ENCODE results near the gene SHB.

Gene SHB

GRCh38 chr9:38081356-38082108, 12.5 kb upstream of the SHB start:
- no peaks in the 10 kb centered on the region for H3K9me3 ChIP-seq (ENCODE audit: control insufficient read depth, insufficient read depth, low read depth, low read length)
- no peaks in the 10 kb centered on the region for H3K4me1 ChIP-seq (ENCODE audit: control insufficient read depth, insufficient read depth, low read length)
- H3K27ac ChIP-seq (ENCODE audit: extremely low read depth, low read depth, low read length) = no peak overlapping the region
- H3K36me3 ChIP-seq (ENCODE audit: control insufficient read depth in 2 of 2, insufficient read depth in 1 of 2, low read length in 2 of 2) = no peaks in the 10 kb centered on the region
- ChIA-PET CTCF (interaction anchor here (0.6 to 1.6 kb wide), 2 partner anchors 11 to 253 kb away, joined by 3 to 4 read pairs; no protein-coding TSS in a partner anchor), POLR2A (no interaction called here)
- TF ChIP-seq, protein P1, sequence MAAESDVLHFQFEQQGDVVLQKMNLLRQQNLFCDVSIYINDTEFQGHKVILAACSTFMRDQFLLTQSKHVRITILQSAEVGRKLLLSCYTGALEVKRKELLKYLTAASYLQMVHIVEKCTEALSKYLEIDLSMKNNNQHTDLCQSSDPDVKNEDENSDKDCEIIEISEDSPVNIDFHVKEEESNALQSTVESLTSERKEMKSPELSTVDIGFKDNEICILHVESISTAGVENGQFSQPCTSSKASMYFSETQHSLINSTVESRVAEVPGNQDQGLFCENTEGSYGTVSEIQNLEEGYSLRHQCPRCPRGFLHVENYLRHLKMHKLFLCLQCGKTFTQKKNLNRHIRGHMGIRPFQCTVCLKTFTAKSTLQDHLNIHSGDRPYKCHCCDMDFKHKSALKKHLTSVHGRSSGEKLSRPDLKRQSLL (tag by site-specific recombination; IDR thresholded peaks at IDR 0.05) = no peak
- TF ChIP-seq SP2 (tag by site-specific recombination; IDR thresholded peaks at IDR 0.05) (no peak), ZFP37 (tag by site-specific recombination; IDR thresholded peaks at IDR 0.05) (no peak), ZEB2 (tag by site-specific recombination; IDR thresholded peaks at IDR 0.05) (no peak), ZNF600 (tag by site-specific recombination; IDR thresholded peaks at IDR 0.05) (no peak), ZBTB21 (tag by site-specific recombination; IDR thresholded peaks at IDR 0.05) (no peak), ZSCAN16 (tag by site-specific recombination; IDR thresholded peaks at IDR 0.05) (no peak), ZNF211 (tag by site-specific recombination; IDR thresholded peaks at IDR 0.05; ENCODE audit: low read depth) (no peak), ZIC2 (tag by site-specific recombination; IDR thresholded peaks at IDR 0.05) (no peak)
- TF ChIP-seq, protein P2, sequence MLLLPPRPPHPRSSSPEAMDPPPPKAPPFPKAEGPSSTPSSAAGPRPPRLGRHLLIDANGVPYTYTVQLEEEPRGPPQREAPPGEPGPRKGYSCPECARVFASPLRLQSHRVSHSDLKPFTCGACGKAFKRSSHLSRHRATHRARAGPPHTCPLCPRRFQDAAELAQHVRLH (tag by site-specific recombination; IDR thresholded peaks at IDR 0.05) = no peak
- TF ChIP-seq, protein P3, sequence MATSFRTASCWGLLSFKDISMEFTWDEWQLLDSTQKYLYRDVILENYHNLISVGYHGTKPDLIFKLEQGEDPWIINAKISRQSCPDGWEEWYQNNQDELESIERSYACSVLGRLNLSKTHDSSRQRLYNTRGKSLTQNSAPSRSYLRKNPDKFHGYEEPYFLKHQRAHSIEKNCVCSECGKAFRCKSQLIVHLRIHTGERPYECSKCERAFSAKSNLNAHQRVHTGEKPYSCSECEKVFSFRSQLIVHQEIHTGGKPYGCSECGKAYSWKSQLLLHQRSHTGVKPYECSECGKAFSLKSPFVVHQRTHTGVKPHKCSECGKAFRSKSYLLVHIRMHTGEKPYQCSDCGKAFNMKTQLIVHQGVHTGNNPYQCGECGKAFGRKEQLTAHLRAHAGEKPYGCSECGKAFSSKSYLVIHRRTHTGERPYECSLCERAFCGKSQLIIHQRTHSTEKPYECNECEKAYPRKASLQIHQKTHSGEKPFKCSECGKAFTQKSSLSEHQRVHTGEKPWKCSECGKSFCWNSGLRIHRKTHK (tag by site-specific recombination; IDR thresholded peaks at IDR 0.05) = no peak
- no peak overlapping the region for H3K4me3 ChIP-seq (ENCODE audit: low read depth, low read length)

DNA sequence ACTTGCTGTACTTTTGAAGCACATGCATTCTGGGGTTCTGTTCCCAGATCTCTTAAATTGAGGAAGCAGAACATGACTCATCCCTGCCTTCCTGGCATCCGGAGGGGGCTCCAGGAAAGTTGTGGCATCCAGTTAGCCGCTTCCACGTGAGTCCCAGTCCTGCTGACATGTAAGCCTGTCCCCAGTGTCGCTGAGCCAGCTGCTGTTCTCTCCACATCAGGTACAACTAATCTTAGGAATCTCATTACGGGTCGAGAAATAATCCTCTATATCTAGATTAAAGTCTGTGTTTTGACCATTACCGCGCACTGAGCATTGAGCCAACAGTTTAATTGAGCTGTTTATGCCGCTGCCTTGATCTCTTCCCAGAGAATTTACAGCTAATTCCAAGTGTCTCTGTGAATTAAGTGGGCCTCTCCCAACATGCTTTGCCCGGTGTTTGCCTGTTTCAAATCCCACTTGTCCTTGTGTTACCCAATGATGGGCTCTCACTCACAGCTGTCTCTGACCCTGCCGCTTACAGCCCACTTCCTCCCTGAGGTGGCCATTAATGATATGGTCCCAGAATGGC, 10.5 kb upstream of the SHB start:
- Histone ChIP-seq H3K36me3 (ENCODE audit: control insufficient read depth in 2 of 2, insufficient read depth in 1 of 2, low read length in 2 of 2) (no peaks in the 10 kb centered on the region), H3K27ac (ENCODE audit: extremely low read depth, low read depth, low read length) (no peak overlapping the region), H3K9me3 (ENCODE audit: control insufficient read depth, insufficient read depth, low read depth, low read length) (no peaks in the 10 kb centered on the region), H3K4me3 (ENCODE audit: low read depth, low read length) (no peak overlapping the region), H3K4me1 (ENCODE audit: control insufficient read depth, insufficient read depth, low read length) (no peaks in the 10 kb centered on the region)
- POLR2A ChIA-PET = interaction anchor here (0.6 to 1.6 kb wide), 3 partner anchors 12 to 163 kb away, joined by 3 to 4 read pairs (median 4); no protein-coding TSS in a partner anchor
- CTCF ChIA-PET = interaction anchor here (0.7 to 2.3 kb wide), 5 partner anchors 8 to 185 kb away, joined by 3 to 19 read pairs (median 5); no protein-coding TSS in a partner anchor
- TF ChIP-seq ZNF221 (tag by site-specific recombination; IDR thresholded peaks at IDR 0.05; ENCODE audit: borderline replicate concordance) (no peak), ZSCAN23 (tag by site-specific recombination; IDR thresholded peaks at IDR 0.05) (no peak), ZNF561 (tag by site-specific recombination; IDR thresholded peaks at IDR 0.05; ENCODE audit: borderline replicate concordance) (no peak), PRDM2 (tag by site-specific recombination; IDR thresholded peaks at IDR 0.05; ENCODE audit: borderline replicate concordance) (no peak), ZNF530 (tag by site-specific recombination; IDR thresholded peaks at IDR 0.05; ENCODE audit: low read depth) (no peak), MEIS1 (CRISPR knock-in tag; IDR thresholded peaks at IDR 0.05; ENCODE audit: borderline replicate concordance) (no peak), ZBTB20 (tag by site-specific recombination; IDR thresholded peaks at IDR 0.05) (no peak), KLF9 (tag by site-specific recombination; IDR thresholded peaks at IDR 0.05; ENCODE audit: low read depth) (no peak), ZNF488 (tag by site-specific recombination; IDR thresholded peaks at IDR 0.05) (no peak)
- TF ChIP-seq, protein P1 (tag by site-specific recombination; IDR thresholded peaks at IDR 0.05) = no peak
- TF ChIP-seq, protein P4, sequence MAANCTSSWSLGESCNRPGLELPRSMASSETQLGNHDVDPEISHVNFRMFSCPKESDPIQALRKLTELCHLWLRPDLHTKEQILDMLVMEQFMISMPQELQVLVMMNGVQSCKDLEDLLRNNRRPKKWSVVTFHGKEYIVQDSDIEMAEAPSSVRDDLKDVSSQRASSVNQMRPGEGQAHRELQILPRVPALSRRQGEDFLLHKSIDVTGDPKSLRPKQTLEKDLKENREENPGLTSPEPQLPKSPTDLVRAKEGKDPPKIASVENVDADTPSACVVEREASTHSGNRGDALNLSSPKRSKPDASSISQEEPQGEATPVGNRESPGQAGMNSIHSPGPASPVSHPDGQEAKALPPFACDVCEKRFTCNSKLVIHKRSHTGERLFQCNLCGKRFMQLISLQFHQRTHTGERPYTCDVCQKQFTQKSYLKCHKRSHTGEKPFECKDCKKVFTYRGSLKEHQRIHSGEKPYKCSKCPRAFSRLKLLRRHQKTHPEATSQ (tag by site-specific recombination; IDR thresholded peaks at IDR 0.05) = no peak
